ENCODE data around the gene SPATA46. TPM values are rescaled to one million over a fixed set of nuclear protein-coding genes. Genes with fewer than 3 reads are reported as not detected.

The SPATA46 gene
- total and polyA plus RNA-seq, 2 of the 8 experiments (the other 6 are each of a cell fraction or from before 2014, with no cell fraction given): not detected

GRCh38 chr1:162380061-162380846 lies 3.6 kb upstream of the SPATA46 start (continued):
- no peak for TF ChIP-seq PHF8 (conservative IDR thresholded peaks at IDR 0.05; ENCODE audit: low read depth, low read length)
